Activated CD4-positive, CD25-positive, alpha-beta regulatory T cell treated with anti-CD3 and anti-CD28 coated beads, Interleukin-2, amount 50 U/mL, for 24 hours (primary cell): ENCODE results near the gene C5AR2.

Experiments
- ATAC-seq, 2 donors: fragments of 150-1000 bp; cut with Tn5 transposase; one replicate each; pipeline ENCODE4 v1.10.0; 2021; ENCODE audit warnings: mild to moderate bottlenecking in 1 of 2, moderate library complexity in 1 of 2

Gene C5AR2

DNA sequence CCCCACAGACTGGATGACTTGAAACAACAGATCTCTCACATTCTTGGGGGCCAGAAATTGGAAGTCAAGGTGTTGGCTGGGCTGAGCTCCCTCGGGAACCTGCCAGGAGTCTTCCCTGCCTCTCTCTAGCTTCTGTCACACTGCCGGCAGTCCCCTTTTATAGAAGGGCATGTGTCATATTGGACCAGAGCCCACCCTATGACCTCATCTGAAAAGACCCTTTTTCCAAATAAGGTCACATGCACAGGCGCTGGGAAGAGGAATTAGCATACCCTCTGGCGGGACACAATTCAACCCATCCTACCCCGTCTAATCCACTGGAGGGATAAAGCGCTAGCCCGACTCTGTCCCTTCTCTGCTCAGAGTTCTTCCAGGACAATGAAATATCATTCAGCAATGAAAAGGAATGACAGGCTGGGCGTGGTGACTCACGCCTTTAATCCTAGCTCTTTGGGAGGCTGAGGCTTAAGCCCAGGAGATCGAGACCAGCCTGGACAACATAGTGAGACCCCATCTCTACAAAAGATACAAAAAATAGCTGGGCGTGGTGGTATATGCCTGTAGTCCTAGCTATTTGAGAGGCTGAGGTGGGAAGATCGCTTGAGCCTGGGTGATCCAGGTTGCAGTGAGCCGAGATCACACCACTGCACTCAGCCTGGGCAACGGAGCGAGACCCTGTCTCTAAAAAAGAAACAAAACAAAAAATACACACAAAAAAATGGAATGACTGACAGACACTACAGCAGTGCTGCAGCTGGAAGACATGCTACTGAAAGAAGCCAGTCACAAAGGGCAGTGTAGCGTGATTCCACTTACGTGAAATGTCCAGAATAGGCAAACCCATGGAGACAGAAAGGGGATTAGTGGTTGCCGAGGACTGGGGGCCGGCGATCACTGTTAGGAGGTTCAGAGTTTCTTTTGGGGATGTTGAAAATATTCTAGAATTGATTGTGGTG is 58.8 kb downstream of the C5AR2 start:
- no peak for ATAC-seq

DNA sequence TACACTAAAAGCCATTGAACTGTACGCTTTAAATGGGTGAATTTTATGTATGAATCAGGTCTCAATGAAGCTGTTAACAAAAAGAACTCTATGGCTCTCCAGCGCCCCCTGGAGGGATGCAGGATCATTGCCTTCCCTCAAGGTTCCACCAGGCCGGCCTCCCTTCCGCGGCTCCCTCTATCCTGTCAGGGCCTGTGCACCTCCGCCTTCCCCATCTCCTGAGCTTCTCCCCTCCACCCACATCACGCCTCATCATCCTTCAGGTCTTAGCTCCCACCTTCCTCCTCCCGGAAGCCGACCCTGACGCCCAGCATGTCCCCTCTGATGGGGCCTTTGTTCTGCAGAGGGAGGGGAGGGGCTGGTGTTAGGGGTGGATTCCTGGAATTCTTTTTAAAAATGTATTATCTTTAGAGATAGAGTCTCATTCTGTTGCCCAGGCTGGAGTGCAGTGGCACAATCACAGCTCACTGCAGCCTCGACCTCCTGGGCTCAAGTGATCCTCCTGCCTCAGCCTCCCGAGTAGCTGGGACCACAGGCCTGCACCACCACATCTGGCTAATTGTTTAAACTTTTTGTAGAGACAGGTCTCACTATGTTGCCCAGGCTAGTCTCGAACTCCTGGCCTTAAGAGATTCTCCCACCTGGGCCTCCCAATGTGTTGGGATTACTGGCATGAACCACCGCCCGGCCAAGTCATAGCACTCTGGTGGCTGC is 59.7 kb downstream of the C5AR2 start:
- ATAC-seq = peak; percentile 56 to 73
